HG03103 (cell line): ENCODE measurements around the gene METTL6.
"Not testable (repeated sequence)": the region's sequence is repeated elsewhere in the genome, so short reads cannot be mapped to it uniquely, and the experiment has no call there.

Experiments
- ATAC-seq: cut with Tn5 transposase; IDR thresholded peaks from one replicate; pipeline ENCODE4 v1.9.1; 2021; ENCODE audit warnings: low read depth; ENCODE audit not compliant: unreplicated experiment

The METTL6 gene

DNA sequence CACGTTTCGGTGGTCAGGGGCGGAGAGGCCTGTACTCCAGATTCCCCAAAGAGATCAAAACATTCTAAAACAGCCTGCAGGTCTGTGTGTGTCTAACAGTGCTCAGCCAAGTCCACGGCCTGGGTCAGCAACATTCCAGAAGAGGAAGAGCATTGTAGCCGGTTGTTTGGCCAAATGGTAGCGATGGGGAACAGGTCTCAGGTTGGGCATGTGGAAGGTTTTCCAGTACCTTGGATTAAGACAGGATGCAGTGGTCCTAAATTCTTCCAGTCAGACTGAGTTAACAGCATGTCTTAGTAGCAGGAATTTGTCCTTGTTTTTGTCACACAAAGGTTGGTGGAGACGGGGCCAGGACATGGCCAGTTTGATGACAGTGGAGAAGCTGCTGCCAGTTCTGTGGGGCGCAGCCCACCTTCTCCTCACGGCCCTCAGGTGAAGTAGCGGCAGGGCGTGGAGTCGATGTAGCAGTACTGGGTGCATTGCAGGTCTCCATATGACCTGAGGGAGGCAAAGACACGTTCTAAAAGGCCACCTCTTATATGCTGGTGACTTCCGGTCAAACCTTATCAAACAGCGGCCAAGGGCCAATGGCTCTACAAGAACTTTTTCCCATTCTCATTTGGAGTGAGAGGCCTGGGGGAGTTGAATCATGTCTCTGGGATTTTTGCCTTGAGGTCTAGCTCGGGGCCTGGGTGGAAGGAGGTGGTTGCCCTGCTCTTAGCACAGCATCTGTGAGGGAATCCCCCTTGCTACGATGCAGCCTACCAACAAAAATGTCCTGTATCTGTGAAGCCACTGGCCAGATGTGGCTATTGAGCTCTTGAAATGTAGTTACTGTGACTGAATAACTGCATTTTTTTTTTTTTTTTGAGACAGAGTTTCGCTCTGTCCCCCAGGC, 24.1 kb upstream of the METTL6 start:
- ATAC-seq: no peak

DNA sequence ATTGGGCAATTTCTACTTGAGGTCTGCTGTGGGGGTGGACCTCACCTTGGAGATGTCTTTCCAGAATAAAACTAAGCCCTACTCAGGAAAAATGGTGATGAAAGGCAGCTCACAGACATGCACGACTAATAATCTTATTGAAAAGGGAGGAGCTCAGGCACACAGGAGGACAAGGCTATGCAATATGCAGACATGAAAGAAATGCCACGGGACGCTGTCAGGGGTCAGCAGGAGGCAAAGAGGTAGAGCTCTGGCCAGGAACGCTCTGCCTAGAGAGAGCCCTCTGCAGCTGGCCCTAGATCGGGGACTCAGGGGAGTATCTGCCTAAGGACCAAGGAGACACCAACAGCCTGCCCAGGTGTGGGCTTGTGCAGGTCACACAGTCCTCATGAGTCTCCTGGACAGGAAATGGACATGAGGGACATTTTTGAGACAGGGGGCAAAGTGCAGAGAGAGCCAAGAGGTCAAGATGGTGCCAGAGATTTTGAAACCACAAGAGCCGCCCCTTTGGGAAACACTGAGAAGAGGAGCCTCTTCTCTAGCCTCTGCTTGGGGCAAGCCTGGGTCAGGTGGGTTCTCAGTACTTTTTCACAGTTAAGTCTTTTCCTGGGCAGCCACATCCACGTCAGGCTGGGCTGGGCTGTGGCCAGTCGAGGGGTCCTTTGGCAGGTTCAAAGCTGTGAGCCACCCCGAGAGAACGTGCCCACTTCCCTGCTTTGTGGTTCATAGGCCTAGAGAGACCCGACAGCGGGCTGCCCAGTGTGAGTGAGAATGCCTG, 23.3 kb upstream of the METTL6 start:
- no peak for ATAC-seq

DNA sequence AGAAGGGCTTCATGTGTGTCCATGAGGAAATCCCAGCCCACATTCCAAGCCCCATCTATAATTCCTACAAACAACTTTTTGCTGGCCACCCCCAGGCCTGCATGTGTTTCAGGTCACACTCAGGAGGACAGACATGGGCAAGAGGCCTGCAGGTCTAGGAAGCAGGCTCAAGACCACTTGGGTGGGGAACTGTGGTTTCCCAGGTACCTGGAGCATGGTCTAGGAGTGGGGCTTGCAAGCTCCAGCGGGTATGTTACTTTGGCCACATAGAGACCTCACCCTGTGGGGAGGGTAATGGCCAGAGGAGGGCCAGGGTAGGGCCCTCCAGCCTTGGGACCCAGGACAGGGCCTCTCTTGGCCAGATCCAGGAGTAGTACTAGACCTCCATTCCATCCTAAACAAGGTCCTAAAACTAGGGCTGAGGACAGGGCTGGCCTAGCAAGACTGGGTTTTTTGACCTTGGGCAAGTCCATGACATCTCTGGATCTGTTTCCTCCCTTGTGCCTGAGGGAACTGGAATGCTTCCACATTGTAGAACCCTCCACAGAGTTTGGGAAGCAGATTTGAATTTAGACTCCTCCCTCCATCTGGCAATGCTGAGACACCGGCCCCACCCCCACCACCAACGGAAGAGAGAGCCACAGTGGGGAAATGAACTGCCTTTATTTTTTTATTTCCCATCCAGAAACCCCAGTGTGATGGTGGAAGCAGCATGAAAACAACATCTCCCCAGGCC, 22.3 kb upstream of the METTL6 start:
- ATAC-seq: no peak

DNA sequence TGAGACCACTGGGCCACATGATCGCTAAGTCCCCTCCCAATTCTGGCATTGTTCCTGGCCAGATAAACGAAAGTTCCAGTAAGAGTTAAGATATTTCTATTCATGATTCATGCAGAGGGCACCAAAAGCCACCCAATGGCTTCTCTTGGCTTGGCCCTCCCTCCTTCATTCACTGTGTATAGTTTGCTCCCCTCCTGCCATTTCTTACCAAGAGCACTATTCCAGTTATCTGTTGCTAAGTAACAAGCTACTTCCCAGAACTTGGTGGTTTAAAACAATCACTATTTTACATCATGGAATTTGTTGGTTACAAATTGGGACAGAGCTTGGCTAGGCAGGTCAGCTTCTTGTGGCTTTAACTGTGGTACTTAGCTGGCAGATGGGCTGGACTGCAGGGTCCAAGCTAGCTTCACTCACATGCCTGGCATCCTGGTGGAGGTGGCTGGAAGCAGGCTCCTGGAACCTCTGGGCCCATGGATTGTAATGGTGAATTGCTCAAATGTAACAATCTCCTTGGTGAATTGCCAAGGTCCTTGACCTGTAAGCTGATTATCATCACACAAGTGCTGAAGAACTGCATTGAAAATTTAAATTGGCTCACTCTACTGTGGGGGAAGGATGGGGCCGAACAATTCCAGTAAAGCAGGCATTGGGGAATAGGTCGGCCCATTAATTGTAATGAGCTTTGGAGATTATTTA, 16.6 kb upstream of the METTL6 start:
- ATAC-seq: no peak

DNA sequence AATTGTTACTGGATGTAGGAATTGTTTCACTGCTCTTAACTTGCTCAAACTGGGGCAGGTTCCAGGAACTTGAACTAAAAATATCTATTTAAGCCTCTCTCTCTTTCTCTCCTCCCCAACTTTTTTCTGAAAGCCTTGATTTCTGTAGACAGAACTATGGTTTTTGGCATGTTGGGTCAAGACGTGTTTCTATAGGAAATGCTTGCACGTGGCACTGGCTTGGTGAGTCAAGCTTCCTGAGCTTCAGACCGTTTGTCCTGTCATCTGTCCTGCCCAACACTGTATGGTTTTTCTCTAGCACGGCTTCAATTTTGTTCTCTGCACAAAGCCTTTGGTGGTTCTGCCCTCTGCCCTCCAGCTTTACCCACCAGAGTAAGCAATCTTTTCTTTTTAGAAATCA, 13.5 kb upstream of the METTL6 start:
- no peak for ATAC-seq

DNA sequence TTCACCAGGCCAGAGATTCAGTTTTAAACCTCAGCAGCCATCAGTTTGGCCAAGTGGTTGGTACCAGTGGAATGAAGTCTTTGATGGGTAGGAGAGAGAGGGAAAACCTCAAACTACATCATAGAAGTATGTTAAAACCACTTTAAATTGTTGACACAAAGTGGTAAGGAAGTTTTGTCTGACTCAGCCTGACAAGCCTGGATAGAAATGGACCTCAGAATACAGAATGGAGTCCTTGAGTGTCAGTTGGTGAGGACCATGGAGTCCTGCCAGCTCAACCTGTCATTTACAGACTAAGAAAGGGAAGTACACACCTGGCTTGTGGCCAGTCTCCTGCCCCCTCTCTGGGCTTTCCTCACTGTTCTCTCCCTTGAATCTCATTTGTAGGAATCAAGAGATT, 12.1 kb upstream of the METTL6 start:
- ATAC-seq: no peak

DNA sequence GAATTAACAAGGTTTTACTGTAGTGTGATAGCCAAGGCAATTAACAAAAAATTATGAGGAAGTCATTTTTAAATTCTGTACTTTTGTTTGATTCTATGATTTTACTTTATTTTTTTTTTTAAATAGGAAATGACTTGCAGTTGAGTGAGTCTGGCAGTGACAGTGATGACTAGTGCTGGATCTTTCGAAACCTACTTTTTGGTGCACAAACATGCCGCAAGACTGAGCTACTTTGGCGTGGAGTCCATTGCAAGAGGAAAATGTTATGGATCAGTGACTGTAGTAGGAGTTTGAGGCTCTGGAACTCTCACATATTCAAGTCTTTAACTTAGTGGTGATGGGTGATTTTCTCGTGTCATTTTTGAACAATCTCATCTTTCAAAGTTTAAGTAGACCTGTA, 11.6 kb upstream of the METTL6 start:
- ATAC-seq: no peak

DNA sequence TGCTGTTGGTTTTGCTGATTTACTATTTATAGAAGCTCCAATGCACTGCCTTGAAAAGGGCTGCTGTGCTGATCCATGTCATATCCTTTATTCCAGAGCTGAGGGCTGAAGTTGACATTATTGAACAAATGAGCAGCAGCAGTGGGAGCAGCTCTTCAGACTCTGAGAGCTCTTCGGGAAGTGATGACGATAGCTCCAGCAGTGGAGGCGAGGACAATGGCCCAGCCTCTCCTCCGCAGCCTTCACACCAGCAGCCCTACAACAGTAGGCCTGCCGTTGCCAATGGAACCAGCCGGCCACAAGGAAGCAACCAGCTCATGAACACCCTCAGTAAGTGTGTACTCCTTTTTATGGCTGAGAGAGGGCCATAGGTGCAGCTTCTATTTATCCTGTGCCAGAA, 8.9 kb upstream of the METTL6 start:
- no peak for ATAC-seq

DNA sequence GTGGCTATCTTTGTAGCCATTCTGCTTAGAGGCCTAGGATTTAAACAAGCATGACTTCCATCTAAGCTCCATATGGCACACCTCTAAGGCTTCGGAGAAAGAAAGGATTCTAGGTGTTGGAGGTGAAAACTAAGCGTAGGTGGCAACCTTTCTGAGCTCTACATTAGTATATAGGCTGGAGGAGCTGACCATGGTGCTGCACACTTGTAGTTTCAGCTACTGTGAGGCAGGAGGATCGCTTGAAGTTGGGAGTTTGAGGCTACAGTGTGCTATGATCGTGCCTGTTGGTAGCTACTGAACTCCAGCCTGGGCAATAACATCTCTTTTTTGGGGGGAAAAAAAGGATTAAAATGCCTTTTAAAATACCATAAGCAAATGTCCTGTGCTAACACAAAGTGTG, 7.4 kb upstream of the METTL6 start:
- no peak for ATAC-seq

DNA sequence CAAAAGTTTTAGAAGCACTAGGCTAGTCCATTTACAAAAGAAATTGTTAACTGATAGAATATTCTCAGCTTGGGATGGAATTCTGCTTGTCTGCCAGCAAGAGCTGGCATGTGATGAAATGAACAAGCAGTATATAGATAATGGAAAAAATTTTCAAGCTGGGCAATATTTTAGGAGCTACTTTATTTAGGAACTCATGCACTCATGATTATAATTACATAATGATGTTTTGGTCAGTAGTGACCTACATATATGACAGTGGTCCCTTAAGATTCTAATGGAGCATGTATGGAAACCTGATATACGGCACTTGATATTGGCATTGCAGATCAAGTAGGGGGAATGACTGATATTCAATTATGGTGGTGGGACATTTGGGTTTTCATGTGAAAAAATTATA, 6.2 kb upstream of the METTL6 start:
- no peak for ATAC-seq

DNA sequence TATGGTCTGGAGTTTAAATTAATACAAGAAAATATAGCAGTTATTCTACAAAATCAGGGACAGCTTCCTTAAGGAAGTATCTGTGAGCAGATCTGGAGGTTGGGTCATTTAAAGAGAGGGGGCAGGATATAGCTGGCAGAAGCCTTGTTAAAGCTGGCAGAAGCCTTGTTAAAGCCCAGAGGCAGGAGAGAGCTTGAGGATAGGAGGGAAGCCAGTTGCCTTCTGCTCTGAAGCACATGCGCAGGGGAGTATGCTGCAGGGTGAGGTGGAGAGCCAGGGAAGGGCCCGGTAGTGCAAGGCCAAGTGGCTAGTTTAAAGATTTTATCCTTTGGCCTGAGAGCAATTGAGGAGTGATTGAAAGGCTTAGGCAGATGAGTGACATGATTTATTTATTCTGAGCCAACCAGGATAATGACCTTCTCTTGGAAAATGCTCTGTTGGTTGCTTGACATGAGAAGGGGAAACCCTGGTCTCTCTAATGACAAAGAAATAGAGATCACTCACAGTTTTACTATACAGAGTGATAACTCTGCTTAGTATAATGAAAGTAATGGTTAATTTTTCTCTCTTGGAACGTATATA, 4.0 kb upstream of the METTL6 start:
- no peak for ATAC-seq

DNA sequence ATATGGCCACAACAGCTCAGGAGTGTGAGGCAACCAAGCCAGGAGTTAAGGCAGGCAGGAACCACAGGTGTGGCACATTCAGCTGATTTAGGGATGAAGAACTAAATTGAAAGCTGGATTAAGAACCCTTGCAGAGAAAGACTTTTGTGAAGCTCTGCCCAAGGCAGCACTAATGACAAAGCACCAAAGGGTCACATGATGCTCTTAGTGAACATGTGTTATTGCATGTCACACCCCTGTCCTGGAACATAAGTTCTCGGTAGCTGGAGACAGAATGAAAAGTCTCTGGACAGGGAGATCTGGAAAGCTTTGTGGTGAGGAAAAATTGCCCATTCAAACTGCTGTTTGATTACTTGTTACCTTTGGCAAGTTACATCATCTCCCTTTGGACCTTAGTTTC, 3.3 kb upstream of the METTL6 start:
- ATAC-seq: no peak

DNA sequence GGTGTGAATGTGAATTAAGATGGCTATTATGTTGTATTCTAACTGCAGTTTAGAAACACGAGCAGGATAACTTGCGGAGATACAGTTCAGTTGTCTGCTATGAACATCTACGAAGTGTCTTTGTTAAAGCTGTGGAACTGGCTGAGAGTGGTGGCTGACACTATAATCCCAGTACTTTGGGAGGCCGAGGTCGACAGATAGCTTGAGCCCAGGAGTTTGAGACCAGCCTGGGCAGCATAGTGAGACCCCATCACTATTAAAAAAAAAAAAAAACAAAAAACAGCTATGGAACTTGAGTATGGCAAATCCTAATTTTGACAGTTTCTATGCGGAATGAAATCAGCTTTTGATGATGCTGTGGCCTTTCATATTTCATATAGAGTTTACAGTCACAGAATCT, 1.7 kb upstream of the METTL6 start:
- ATAC-seq: no peak

DNA sequence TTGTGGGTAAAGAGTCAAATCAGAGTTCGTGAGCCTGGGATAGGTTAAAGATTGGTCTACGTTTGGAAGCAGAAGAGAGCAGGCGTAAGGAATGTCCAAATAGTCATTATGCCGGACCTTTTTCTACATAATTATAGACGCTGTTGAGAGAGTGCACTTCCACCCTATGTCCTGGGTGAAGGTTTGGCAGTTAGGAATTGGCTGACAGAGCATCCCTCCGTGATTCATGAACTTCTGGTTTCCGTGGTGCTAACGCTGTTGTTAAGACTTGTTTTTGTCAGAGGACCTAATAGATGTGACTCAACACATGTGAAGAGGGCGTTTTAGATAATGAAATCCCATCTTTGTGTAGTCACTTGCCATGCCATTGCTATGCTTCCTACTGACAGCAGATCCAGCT, 1.2 kb upstream of the METTL6 start:
- ATAC-seq: no peak

DNA sequence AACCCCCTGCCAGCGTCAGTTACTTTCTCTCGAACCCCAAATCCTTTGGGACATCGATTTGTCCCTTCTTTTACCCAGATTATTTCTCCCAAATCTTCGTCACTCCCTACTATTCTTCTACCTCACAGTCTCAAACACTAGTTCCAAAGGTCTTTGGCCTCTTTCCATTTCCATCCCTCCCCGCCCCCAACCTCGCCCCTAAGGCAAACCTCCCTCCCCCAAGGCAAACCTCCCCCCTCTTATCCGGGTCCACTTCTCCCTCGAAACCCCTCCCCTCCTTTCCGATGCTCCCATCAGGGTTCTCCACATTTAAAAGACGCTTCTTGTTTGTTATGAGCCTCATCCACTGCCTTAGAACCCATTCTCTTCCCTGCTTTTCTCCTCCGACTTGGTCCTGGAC, 637 bp upstream of the METTL6 start:
- no peak for ATAC-seq

DNA sequence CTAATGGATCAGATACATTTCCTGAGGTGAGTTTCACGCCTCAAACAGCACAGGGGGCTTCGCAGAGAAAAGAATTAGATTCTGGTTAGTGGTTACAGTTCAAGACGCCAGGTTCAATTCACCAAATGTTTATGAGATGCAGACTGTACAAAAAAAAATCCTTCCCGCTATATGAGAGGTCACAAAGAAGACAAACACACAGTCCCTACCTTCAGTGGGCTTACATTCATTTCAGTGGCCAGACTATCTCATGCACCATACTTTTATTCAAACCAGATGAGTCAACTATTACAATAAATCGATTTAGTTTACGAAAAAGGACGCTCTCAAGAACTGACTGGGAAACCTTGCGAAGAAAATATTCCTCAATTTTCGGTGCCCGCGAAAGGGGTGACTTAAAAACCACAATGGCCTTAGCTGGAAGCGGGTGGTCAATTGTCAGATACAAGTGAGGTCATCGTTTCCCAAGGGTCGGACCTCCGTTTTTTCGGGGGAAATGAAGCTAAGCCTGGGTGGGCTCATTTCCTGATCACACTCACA, 695 bp downstream of the METTL6 start:
- ATAC-seq: no peak

DNA sequence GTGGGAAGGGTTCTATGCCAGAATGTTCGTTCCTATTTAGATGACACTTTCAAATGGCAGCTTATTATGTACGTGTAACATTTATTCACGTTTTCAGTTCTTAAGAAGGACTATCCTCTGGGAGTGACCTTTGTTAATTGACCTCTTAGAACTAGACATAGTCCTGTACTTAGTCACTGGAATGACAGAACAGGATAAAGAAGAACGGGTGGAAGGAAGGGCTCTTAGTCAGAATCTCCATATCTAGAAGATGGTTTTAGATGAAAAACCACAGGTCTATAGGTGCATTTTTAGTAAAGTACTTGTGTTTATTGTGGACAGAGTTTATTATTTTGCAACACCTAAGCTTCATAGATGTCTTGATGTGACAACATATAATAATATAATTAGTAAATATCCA, 6.5 kb downstream of the METTL6 start:
- no peak for ATAC-seq

DNA sequence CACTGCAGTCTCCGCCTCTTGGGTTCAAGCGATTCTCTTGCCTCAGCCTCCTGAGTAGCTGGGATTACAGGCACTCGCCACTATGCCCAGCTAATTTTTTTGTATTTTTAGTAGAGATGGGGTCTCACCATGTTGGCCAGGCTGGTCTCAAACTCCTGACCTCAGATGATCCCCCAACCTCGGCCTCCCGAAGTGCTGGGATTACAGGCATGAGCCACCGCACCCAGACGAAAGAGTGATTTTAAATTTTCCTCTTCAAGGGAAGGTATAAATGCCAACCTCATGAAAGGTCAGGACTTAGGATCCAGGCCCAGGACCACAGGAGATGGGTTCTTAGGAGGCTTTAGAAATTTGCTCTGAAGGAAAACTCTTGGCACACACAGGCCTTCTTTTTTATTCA, 16.4 kb downstream of the METTL6 start:
- not testable (repeated sequence) for ATAC-seq

DNA sequence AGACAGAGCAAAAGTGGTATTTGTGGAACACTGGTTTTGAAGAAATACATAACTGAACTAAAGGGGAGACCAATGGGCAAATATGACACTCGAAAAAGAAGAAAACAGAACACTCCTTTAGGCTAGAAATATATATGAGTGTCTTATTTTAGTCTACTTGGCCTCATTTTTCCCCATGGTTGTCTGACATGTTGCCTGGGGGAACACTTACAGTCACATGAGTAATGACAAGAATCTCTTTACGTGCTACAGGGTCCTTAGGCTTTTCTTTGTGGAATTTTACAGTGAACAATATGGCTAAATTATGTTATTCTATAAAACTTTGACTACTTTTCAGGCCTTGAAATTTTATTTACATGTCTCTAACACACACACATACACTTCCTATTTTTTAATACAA, 17.6 kb downstream of the METTL6 start:
- ATAC-seq: no peak

DNA sequence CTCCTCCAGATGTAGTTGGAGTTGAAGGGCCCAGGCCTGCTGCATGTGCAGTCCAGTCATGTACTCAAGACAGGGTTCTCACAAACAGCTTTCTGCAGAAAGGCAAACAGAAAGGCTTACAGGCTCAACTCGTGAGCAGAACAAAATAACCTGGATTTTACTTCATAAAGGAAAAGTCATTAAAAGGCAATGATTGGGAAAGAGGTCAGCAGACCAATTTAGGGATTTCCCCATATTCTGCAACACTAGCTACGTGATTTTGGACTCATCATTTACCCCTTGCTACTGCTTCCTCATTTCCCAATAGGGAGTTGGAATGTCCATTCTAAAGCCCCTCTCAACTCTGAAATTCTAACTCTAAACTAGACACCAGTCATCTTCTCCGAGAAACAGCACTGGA, 18.1 kb downstream of the METTL6 start:
- no peak for ATAC-seq
